IMR-90 (cell line): ENCODE data around the gene TMTC2. TPM values are rescaled to one million over a fixed set of nuclear protein-coding genes. Genes with fewer than 3 reads are reported as not detected.

Source experiments
- ATAC-seq: fragments of 200-7000 bp; cut with Tn5 transposase; 2 replicates; pipeline ENCODE4 v1.9.1; 2020; ENCODE audit warnings: low read depth, mild to moderate bottlenecking, moderate library complexity
- BruUV-seq: library from RNA; stranded (reverse); fragments of 400-500 nt; replicated peaks from 2 replicates; lab custom pipeline; 2021; lab: Mats Ljungman, UMichigan
- CTCF ChIA-PET: fragments of 300-600 bp; formaldehyde crosslinking; extraction: SDS; loops from one replicate; lab custom pipeline; 2021; ENCODE audit warnings: antibody characterized with exemption; lab: Yijun Ruan, JAX
- POLR2A ChIA-PET: fragments of 300-600 bp; sonication (Branson Sonifier 250); formaldehyde crosslinking; loops from one replicate; lab custom pipeline; 2022; ENCODE audit warnings: antibody characterized with exemption; ENCODE audit not compliant: unreplicated experiment; lab: Charles Lee
- DNase-seq: peaks from one replicate; pipeline ENCODE4 v3.0.0; 2013
- H2AFZ ChIP-seq: replicated peaks from 2 replicates; pipeline ENCODE3; 2013; ENCODE audit warnings: low read length, mild to moderate bottlenecking; ENCODE audit not compliant: poor library complexity
- H2AK5ac ChIP-seq: 2 replicates; pipeline ENCODE4 v1.6.1; 2013; ENCODE audit warnings: low read depth, low read length, inconsistent platforms
- H2AK9ac ChIP-seq: replicated peaks from 2 replicates; pipeline ENCODE3; 2013; ENCODE audit warnings: mild to moderate bottlenecking, low read depth, low read length, moderate library complexity; ENCODE audit not compliant: poor library complexity
- H2BK120ac ChIP-seq: 2 replicates; pipeline ENCODE4 v1.6.1; 2013; ENCODE audit warnings: low read depth, low read length, inconsistent platforms
- H2BK15ac ChIP-seq: 3 replicates; pipeline ENCODE4 v1.6.1; 2013; ENCODE audit warnings: low read depth, low read length, inconsistent platforms
- H2BK20ac ChIP-seq: 2 replicates; pipeline ENCODE4 v1.6.1; 2013; ENCODE audit warnings: low read depth, mild to moderate bottlenecking, inconsistent platforms, low read length, moderate library complexity
- H2BK5ac ChIP-seq: 2 replicates; pipeline ENCODE4 v1.6.1; 2013; ENCODE audit warnings: mild to moderate bottlenecking, low read depth, low read length, inconsistent platforms; ENCODE audit not compliant: poor library complexity, severe bottlenecking
- H3K14ac ChIP-seq: replicated peaks from 2 replicates; pipeline ENCODE4 v1.6.1; 2013; ENCODE audit warnings: low read depth, low read length, inconsistent platforms
- H3K18ac ChIP-seq: 2 replicates; pipeline ENCODE4 v1.6.1; 2013; ENCODE audit warnings: low read depth, low read length, control low read depth
- H3K23ac ChIP-seq: 2 replicates; pipeline ENCODE4 v1.6.1; 2013; ENCODE audit warnings: low read depth, low read length, inconsistent platforms
- H3K27ac ChIP-seq: 2 replicates; pipeline ENCODE4 v1.5.1; 2013; ENCODE audit warnings: mild to moderate bottlenecking, control low read depth, low read length; ENCODE audit not compliant: insufficient read depth
- H3K27me3 ChIP-seq: 2 replicates; pipeline ENCODE4 v1.6.1; 2013; ENCODE audit warnings: low read length; ENCODE audit not compliant: control insufficient read depth, insufficient read depth
- H3K36me3 ChIP-seq: 2 replicates; pipeline ENCODE4 v1.6.1; 2013; ENCODE audit warnings: low read length, mixed read lengths; ENCODE audit not compliant: control insufficient read depth, insufficient read depth
- H3K4ac ChIP-seq: 2 replicates; pipeline ENCODE4 v1.6.1; 2013; ENCODE audit warnings: low read depth, low read length, inconsistent platforms
- H3K4me1 ChIP-seq: 2 replicates; pipeline ENCODE4 v1.6.1; 2013; ENCODE audit warnings: low read length, mixed read lengths; ENCODE audit not compliant: control insufficient read depth, insufficient read depth
- H3K4me2 ChIP-seq: 2 replicates; pipeline ENCODE4 v1.6.1; 2013; ENCODE audit warnings: low read depth, mild to moderate bottlenecking, control low read depth, low read length, moderate library complexity
- H3K4me3 ChIP-seq: 2 replicates; pipeline ENCODE4 v1.5.1; 2013; ENCODE audit warnings: low read depth, mild to moderate bottlenecking, control low read depth, low read length, moderate library complexity; ENCODE audit not compliant: insufficient read depth
- H3K56ac ChIP-seq: 2 replicates; pipeline ENCODE4 v1.6.1; 2013; ENCODE audit warnings: low read length, inconsistent platforms; ENCODE audit not compliant: insufficient read depth; ENCODE audit errors: extremely low read depth
- H3K79me1 ChIP-seq, 2 experiments: 2 replicates each; pipeline ENCODE4 v1.6.1; 2013; ENCODE audit warnings: low read length in 2 of 2, inconsistent platforms in 1 of 2, low read depth in 1 of 2
- H3K9ac ChIP-seq: 2 replicates; pipeline ENCODE4 v1.6.1; 2013; ENCODE audit warnings: low read depth, low read length, control low read depth
- H3K9me1 ChIP-seq: 2 replicates; pipeline ENCODE4 v1.6.1; 2013; ENCODE audit warnings: low read length, inconsistent platforms; ENCODE audit not compliant: insufficient read depth
- H3K9me3 ChIP-seq: 2 replicates; pipeline ENCODE4 v1.6.1; 2013; ENCODE audit warnings: low read length; ENCODE audit not compliant: control insufficient read depth, insufficient read depth
- H4K20me1 ChIP-seq: 2 replicates; pipeline ENCODE4 v1.6.1; 2013; ENCODE audit warnings: low read length, inconsistent platforms; ENCODE audit not compliant: insufficient read depth
- H4K5ac ChIP-seq: 2 replicates; pipeline ENCODE4 v1.6.1; 2013; ENCODE audit warnings: mild to moderate bottlenecking, low read depth, low read length, control low read depth
- H4K8ac ChIP-seq, 2 experiments: 2 replicates each; pipeline ENCODE4 v1.6.1; 2013; ENCODE audit warnings: low read depth in 2 of 2, low read length in 2 of 2, control low read depth in 1 of 2, inconsistent platforms in 1 of 2
- H4K91ac ChIP-seq: 2 replicates; pipeline ENCODE4 v1.6.1; 2013; ENCODE audit warnings: low read depth, low read length, inconsistent platforms; ENCODE audit not compliant: insufficient read depth
- BHLHE40 ChIP-seq: fragments of 150-350 bp; IDR thresholded peaks from 2 replicates; pipeline ENCODE4 v1.6.1; 2016; ENCODE audit warnings: mild to moderate bottlenecking, low read depth, low read length
- CEBPB ChIP-seq: IDR thresholded peaks from 2 replicates; pipeline ENCODE4 v1.6.1; 2012; ENCODE audit warnings: low read depth, low read length, improper control_type of control experiment
- CHD1 ChIP-seq: IDR thresholded peaks from 2 replicates; pipeline ENCODE4 v1.6.1; 2012; ENCODE audit warnings: low read depth, low read length, improper control_type of control experiment
- FOS ChIP-seq: fragments of 150-350 bp; IDR thresholded peaks from 2 replicates; pipeline ENCODE4 v1.6.1; 2016; ENCODE audit warnings: low read depth, low read length
- MAFK ChIP-seq: IDR thresholded peaks from 2 replicates; pipeline ENCODE4 v1.6.1; 2012; ENCODE audit warnings: low read depth, low read length, improper control_type of control experiment
- MAZ ChIP-seq: IDR thresholded peaks from 2 replicates; pipeline ENCODE4 v1.6.1; 2012; ENCODE audit warnings: low read depth, mild to moderate bottlenecking, low read length, improper control_type of control experiment, moderate library complexity, borderline replicate concordance
- MXI1 ChIP-seq: IDR thresholded peaks from 2 replicates; pipeline ENCODE4 v1.6.1; 2012; ENCODE audit warnings: low read depth, mild to moderate bottlenecking, low read length, moderate library complexity, borderline replicate concordance
- NFE2L2 ChIP-seq: fragments of 150-350 bp; IDR thresholded peaks from 2 replicates; pipeline ENCODE4 v1.6.1; 2016; ENCODE audit warnings: low read depth, mild to moderate bottlenecking, low read length
- POLR2A ChIP-seq: IDR thresholded peaks from 2 replicates; pipeline ENCODE4 v1.6.1; 2012; ENCODE audit warnings: mild to moderate bottlenecking, low read depth, low read length
- RAD21 ChIP-seq: IDR thresholded peaks from 2 replicates; pipeline ENCODE4 v1.6.1; 2012; ENCODE audit warnings: low read length, improper control_type of control experiment
- RCOR1 ChIP-seq: IDR thresholded peaks from 2 replicates; pipeline ENCODE4 v1.6.1; 2012; ENCODE audit warnings: mild to moderate bottlenecking, low read length, improper control_type of control experiment; ENCODE audit not compliant: insufficient replicate concordance
- RFX5 ChIP-seq: IDR thresholded peaks from 2 replicates; pipeline ENCODE4 v1.8.0; 2012; ENCODE audit warnings: low read depth, mild to moderate bottlenecking, low read length, moderate library complexity
- SMC3 ChIP-seq: fragments of 150-350 bp; IDR thresholded peaks from 2 replicates; pipeline ENCODE4 v1.6.1; 2016; ENCODE audit warnings: low read depth, mild to moderate bottlenecking, antibody characterized with exemption, low read length, moderate library complexity
- WGBS, 2 experiments: methylation state at CpG; one replicate each; pipeline versions ENCODE4 v1.1.5 to v1.1.7; 2013; ENCODE audit warnings: missing lambda C conversion rate in 2 of 2; ENCODE audit not compliant: insufficient read length in 1 of 2; ENCODE audit errors: extremely low coverage in 2 of 2; 5-methylcytosine and 5-hydroxymethylcytosine counted together
- dilution Hi-C: fragments of 300-500 bp; cut with HindIII; formaldehyde crosslinking; loops from one replicate; pipeline ENCODE4 v1.14.3; 2018; ENCODE audit warnings: low sequenced_read_pairs; ENCODE audit not compliant: unreplicated experiment
- in situ Hi-C: fragments of 300-500 bp; cut with MboI; formaldehyde crosslinking; loops from 3 replicates; pipeline ENCODE4 v1.14.3; 2019; ENCODE audit warnings: low sequenced_read_pairs, inconsistent platforms, mixed read lengths
- intact Hi-C: fragments of 100-400 bp; cut with micrococcal nuclease; formaldehyde crosslinking; loops from 2 replicates; pipeline ENCODE4 v1.10.0; 2022
- polyA plus RNA-seq, 3 experiments: library from polyadenylated mRNA; depleted of rRNA; stranded (reverse); fragments of >200 nt; gene quantifications; 2 replicates each; pipeline ENCODE4 v1.2.3, GENCODE V29; 2012; ENCODE audit warnings: low replicate concordance in 1 of 3
- total RNA-seq: library from RNA; depleted of rRNA; stranded (reverse); fragments of >200 nt; gene quantifications from 2 replicates; pipeline ENCODE4 v1.2.3, GENCODE V29; 2012
- TF ChIP-seq, protein P1 (sequence below): conservative IDR thresholded peaks from 2 replicates; pipeline ENCODE4 v1.5.1; 2012; ENCODE audit warnings: mild to moderate bottlenecking, low read depth, low read length, improper control_type of control experiment
- TF ChIP-seq, protein P2 (sequence below): fragments of 150-350 bp; IDR thresholded peaks from 2 replicates; pipeline ENCODE4 v1.6.1; 2016; ENCODE audit warnings: low read depth, mild to moderate bottlenecking, low read length, moderate library complexity, borderline replicate concordance
- TF ChIP-seq, protein P3 (sequence below): fragments of 150-350 bp; IDR thresholded peaks from 2 replicates; pipeline ENCODE4 v1.6.1; 2017; ENCODE audit warnings: mild to moderate bottlenecking, antibody characterized with exemption, low read length, low read depth

The TMTC2 gene
- total and polyA plus RNA-seq, 2 of the 4 experiments (the other 2 are of a cell fraction) = 0.56 to 1.4 TPM

DNA sequence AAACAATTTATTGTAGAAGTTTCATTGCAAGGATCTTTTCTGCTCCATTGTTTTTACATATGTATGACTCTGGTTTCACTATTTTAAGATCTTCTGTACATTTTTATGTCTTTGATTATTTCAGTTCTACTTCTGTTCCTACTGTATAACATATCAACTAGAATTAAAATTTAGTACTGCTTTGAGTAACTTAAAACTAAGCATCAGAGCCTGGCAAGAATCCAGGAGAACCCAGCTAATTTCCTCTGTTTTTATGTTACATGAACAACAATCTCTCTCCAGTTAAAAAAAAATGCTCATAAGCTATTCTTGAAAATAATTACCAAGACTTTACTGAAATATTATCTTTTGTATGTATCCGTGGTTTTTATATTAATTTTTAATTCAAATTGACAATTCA is 370.7 kb downstream of the TMTC2 start:
- Histone ChIP-seq H3K14ac (no peak overlapping the region), H4K5ac (no peak overlapping the region), H3K4me2 (no peak overlapping the region), H4K91ac (no peak overlapping the region), H3K4me1 (no peaks in the 10 kb centered on the region), H2BK120ac (no peak overlapping the region), H3K4me3 (no peak overlapping the region), H3K79me1 (no peaks in the 10 kb centered on the region), H2AFZ (no peak overlapping the region), H3K9ac (no peak overlapping the region), H3K4ac (no peak overlapping the region), H3K36me3 (no peaks in the 10 kb centered on the region), H2BK5ac (no peak overlapping the region), H4K20me1 (no peaks in the 10 kb centered on the region), H3K9me3 (no peaks in the 10 kb centered on the region), H2BK20ac (no peak overlapping the region), H2BK15ac (no peak overlapping the region), H3K27me3 (no peaks in the 10 kb centered on the region), H3K9me1 (no peaks in the 10 kb centered on the region), H3K18ac (no peak overlapping the region), H3K56ac (no peak overlapping the region), H2AK9ac (no peak overlapping the region), H3K27ac (no peak overlapping the region), H2AK5ac (no peak overlapping the region), H3K23ac (no peak overlapping the region), H4K8ac (no peak overlapping the region)
- no peak for ATAC-seq
- no CpG with 5 or more reads among the region's 1 CpG for WGBS, 2 experiments
- POLR2A ChIA-PET = no interaction called here
- CTCF ChIA-PET = no interaction called here
- no TSS peak for BruUV-seq
- TF ChIP-seq MXI1 (no peak), RCOR1 (no peak), POLR2A (no peak), CEBPB (no peak), NFE2L2 (no peak), RFX5 (no peak), RAD21 (no peak), BHLHE40 (no peak), SMC3 (no peak), MAZ (no peak), CHD1 (no peak), MAFK (no peak), FOS (no peak)
- TF ChIP-seq, protein P1, sequence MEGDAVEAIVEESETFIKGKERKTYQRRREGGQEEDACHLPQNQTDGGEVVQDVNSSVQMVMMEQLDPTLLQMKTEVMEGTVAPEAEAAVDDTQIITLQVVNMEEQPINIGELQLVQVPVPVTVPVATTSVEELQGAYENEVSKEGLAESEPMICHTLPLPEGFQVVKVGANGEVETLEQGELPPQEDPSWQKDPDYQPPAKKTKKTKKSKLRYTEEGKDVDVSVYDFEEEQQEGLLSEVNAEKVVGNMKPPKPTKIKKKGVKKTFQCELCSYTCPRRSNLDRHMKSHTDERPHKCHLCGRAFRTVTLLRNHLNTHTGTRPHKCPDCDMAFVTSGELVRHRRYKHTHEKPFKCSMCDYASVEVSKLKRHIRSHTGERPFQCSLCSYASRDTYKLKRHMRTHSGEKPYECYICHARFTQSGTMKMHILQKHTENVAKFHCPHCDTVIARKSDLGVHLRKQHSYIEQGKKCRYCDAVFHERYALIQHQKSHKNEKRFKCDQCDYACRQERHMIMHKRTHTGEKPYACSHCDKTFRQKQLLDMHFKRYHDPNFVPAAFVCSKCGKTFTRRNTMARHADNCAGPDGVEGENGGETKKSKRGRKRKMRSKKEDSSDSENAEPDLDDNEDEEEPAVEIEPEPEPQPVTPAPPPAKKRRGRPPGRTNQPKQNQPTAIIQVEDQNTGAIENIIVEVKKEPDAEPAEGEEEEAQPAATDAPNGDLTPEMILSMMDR = no peak
- TF ChIP-seq, protein P2, sequence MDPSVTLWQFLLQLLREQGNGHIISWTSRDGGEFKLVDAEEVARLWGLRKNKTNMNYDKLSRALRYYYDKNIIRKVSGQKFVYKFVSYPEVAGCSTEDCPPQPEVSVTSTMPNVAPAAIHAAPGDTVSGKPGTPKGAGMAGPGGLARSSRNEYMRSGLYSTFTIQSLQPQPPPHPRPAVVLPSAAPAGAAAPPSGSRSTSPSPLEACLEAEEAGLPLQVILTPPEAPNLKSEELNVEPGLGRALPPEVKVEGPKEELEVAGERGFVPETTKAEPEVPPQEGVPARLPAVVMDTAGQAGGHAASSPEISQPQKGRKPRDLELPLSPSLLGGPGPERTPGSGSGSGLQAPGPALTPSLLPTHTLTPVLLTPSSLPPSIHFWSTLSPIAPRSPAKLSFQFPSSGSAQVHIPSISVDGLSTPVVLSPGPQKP = no peak
- TF ChIP-seq, protein P3, sequence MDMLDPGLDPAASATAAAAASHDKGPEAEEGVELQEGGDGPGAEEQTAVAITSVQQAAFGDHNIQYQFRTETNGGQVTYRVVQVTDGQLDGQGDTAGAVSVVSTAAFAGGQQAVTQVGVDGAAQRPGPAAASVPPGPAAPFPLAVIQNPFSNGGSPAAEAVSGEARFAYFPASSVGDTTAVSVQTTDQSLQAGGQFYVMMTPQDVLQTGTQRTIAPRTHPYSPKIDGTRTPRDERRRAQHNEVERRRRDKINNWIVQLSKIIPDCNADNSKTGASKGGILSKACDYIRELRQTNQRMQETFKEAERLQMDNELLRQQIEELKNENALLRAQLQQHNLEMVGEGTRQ = no peak
- intact Hi-C loops (no loop called here), in situ Hi-C loops (no loop called here), dilution Hi-C loops (no loop called here)
- no peak for DNase-seq
